Measurements from ENCODE around the gene TMEM225B. TPM values are rescaled to one million over a fixed set of nuclear protein-coding genes. Genes with fewer than 3 reads are reported as not detected.

TMEM225B gene
- total RNA-seq, 2 donors from 2014 or later, result 0.26 to 3.2 TPM

GRCh38 chr7:99638731-99639130 is 40.7 kb downstream of the TMEM225B start:
- H3K27me3 Mint-ChIP-seq (ENCODE audit: insufficient read depth), result no peaks in the 10 kb centered on the region
- peaks cover 33% of the 10 kb centered on the region for H3K36me3 Mint-ChIP-seq (ENCODE audit: low read depth)
- H3K9me3 Mint-ChIP-seq, result no peaks in the 10 kb centered on the region
- H3K4me1 ChIP-seq (ENCODE audit: control insufficient read depth, insufficient read depth, low read length), result no peaks in the 10 kb centered on the region
- DNase-seq, result no peak
- H3K27ac ChIP-seq (ENCODE audit: low read depth, low read length), result no peak overlapping the region
- no peak overlapping the region for H3K27ac Mint-ChIP-seq
- H3K4me1 Mint-ChIP-seq, result peaks cover 5% of the 10 kb centered on the region
- H3K4me3 Mint-ChIP-seq, result no peak overlapping the region
- no peak overlapping the region for H3K9ac ChIP-seq (ENCODE audit: extremely low read depth, low read length, poor library complexity, severe bottlenecking)
- no peak overlapping the region for H3K4me3 ChIP-seq (ENCODE audit: low read length)
- H3K27me3 ChIP-seq (ENCODE audit: control insufficient read depth, insufficient read depth, low read length, poor library complexity, severe bottlenecking), result no peaks in the 10 kb centered on the region
- peaks cover 16% of the 10 kb centered on the region for H3K36me3 ChIP-seq (ENCODE audit: control insufficient read depth, insufficient read depth, low read length)
- no peak for TF ChIP-seq CTCF (conservative IDR thresholded peaks at IDR 0.05)
- WGBS, 2 experiments (ENCODE audit: insufficient coverage in 1 of 2, insufficient read length in 1 of 2), result 96% methylated on average over 18 to 23 of the region's 23 CpGs
- no peaks in the 10 kb centered on the region for H3K9me3 ChIP-seq (ENCODE audit: control insufficient read depth, low read length)

GRCh38 chr7:99639267-99639666 is 41.2 kb downstream of the TMEM225B start:
- Histone ChIP-seq H3K9ac (ENCODE audit: extremely low read depth, low read length, poor library complexity, severe bottlenecking) (no peak overlapping the region), H3K36me3 (ENCODE audit: control insufficient read depth, insufficient read depth, low read length) (peaks cover 14% of the 10 kb centered on the region), H3K9me3 (ENCODE audit: control insufficient read depth, low read length) (no peaks in the 10 kb centered on the region), H3K4me1 (ENCODE audit: control insufficient read depth, insufficient read depth, low read length) (no peaks in the 10 kb centered on the region), H3K27ac (ENCODE audit: low read depth, low read length) (no peak overlapping the region), H3K27me3 (ENCODE audit: control insufficient read depth, insufficient read depth, low read length, poor library complexity, severe bottlenecking) (no peaks in the 10 kb centered on the region), H3K4me3 (ENCODE audit: low read length) (no peak overlapping the region)
- Mint-ChIP-seq H3K4me1 (peaks cover 5% of the 10 kb centered on the region), H3K4me3 (no peak overlapping the region), H3K27ac (no peak overlapping the region), H3K9me3 (no peaks in the 10 kb centered on the region), H3K36me3 (ENCODE audit: low read depth) (peaks cover 32% of the 10 kb centered on the region), H3K27me3 (ENCODE audit: insufficient read depth) (no peaks in the 10 kb centered on the region)
- DNase-seq, result peak; percentile 61
- no peak for TF ChIP-seq CTCF (conservative IDR thresholded peaks at IDR 0.05)

- peaks cover 40% of the 10 kb centered on the region for H3K36me3 Mint-ChIP-seq (ENCODE audit: low read depth)
- Histone ChIP-seq H3K4me1 (ENCODE audit: control insufficient read depth, insufficient read depth, low read length) (no peaks in the 10 kb centered on the region), H3K4me3 (ENCODE audit: low read length) (no peak overlapping the region), H3K9ac (ENCODE audit: extremely low read depth, low read length, poor library complexity, severe bottlenecking) (no peak overlapping the region), H3K36me3 (ENCODE audit: control insufficient read depth, insufficient read depth, low read length) (peaks cover 21% of the 10 kb centered on the region), H3K9me3 (ENCODE audit: control insufficient read depth, low read length) (peaks cover 12% of the 10 kb centered on the region), H3K27ac (ENCODE audit: low read depth, low read length) (no peak overlapping the region), H3K27me3 (ENCODE audit: control insufficient read depth, insufficient read depth, low read length, poor library complexity, severe bottlenecking) (no peaks in the 10 kb centered on the region)
- WGBS, 2 experiments (ENCODE audit: insufficient coverage in 1 of 2, insufficient read length in 1 of 2), result 95 to 100% methylated on average over 1 of the region's 1 CpG
- peaks cover 10% of the 10 kb centered on the region for H3K9me3 Mint-ChIP-seq
- TF ChIP-seq CTCF (conservative IDR thresholded peaks at IDR 0.05), result no peak
- no peak overlapping the region for H3K4me3 Mint-ChIP-seq
- DNase-seq, result no peak
- no peak overlapping the region for H3K27ac Mint-ChIP-seq
- peaks cover 5% of the 10 kb centered on the region for H3K4me1 Mint-ChIP-seq
- no peaks in the 10 kb centered on the region for H3K27me3 Mint-ChIP-seq (ENCODE audit: insufficient read depth)
Observed at GRCh38 chr7:99642027-99642426, 44.0 kb downstream of the TMEM225B start.

All from endodermal cell (in vitro differentiated cells).